ENCODE results near the gene GALNT9. TPM values are rescaled to one million over a fixed set of nuclear protein-coding genes. Genes with fewer than 3 reads are reported as not detected.
"Not testable (repeated sequence)": the region's sequence is repeated elsewhere in the genome, so short reads cannot be mapped to it uniquely, and the experiment has no call there.

Gene GALNT9
- total RNA-seq, 2 donors from 2014 or later = 0.14 to 1.0 TPM

GRCh38 chr12:132152411-132152821, 177.0 kb downstream of the GALNT9 start:
- Histone ChIP-seq H3K4me1 (replicated peaks) (no peaks in the 10 kb centered on the region), H3K9me3 (no peaks in the 10 kb centered on the region), H3K4me3 (no peak overlapping the region), H3K27ac (no peak overlapping the region), H3K27me3 (replicated peaks; ENCODE audit: insufficient read depth) (no peaks in the 10 kb centered on the region), H3K36me3 (no peaks in the 10 kb centered on the region)
- no peak for DNase-seq (ENCODE audit: low spot score)
- WGBS = 97% methylated on average over 9 of the region's 9 CpGs
- intact Hi-C loops (cut with DNase I) = loop anchor here (10.0 kb wide), 4 partner anchors 222 to 462 kb away; partner anchors contain the start of genes LRCOL1 and P2RX2
- no peak for TF ChIP-seq POLR2AphosphoS5 (IDR thresholded peaks at IDR 0.05)
- TF ChIP-seq CTCF (IDR thresholded peaks at IDR 0.05) = no peak
- TF ChIP-seq POLR2A (IDR thresholded peaks at IDR 0.05) = no peak

- no peaks in the 10 kb centered on the region for H3K4me1 ChIP-seq (replicated peaks)
- no peaks in the 10 kb centered on the region for H3K27me3 ChIP-seq (replicated peaks; ENCODE audit: insufficient read depth)
- no peak overlapping the region for H3K4me3 ChIP-seq
- no peaks in the 10 kb centered on the region for H3K9me3 ChIP-seq
- intact Hi-C loops (cut with DNase I) = loop anchor here (10.0 kb wide), 4 partner anchors 223 to 463 kb away; partner anchors contain the start of genes LRCOL1 and P2RX2
- DNase-seq (ENCODE audit: low spot score) = no peak
- no peak overlapping the region for H3K27ac ChIP-seq
- 95% methylated on average over 30 of the region's 32 CpGs for WGBS
- TF ChIP-seq POLR2AphosphoS5 (IDR thresholded peaks at IDR 0.05) = no peak
- no peaks in the 10 kb centered on the region for H3K36me3 ChIP-seq
Observed at GRCh38 chr12:132151766-132152410, 177.5 kb downstream of the GALNT9 start.

- 95% methylated on average over 26 of the region's 36 CpGs for WGBS
- Histone ChIP-seq H3K36me3 (no peaks in the 10 kb centered on the region), H3K9me3 (no peaks in the 10 kb centered on the region), H3K27me3 (replicated peaks; ENCODE audit: insufficient read depth) (no peaks in the 10 kb centered on the region), H3K4me1 (replicated peaks) (no peaks in the 10 kb centered on the region), H3K4me3 (no peak overlapping the region), H3K27ac (no peak overlapping the region)
- no peak for TF ChIP-seq CTCF (IDR thresholded peaks at IDR 0.05)
- intact Hi-C loops (cut with DNase I) = loop anchor here (10.0 kb wide), 4 partner anchors 224 to 464 kb away; partner anchors contain the start of genes LRCOL1 and P2RX2
- DNase-seq (ENCODE audit: low spot score) = no peak
Observed at GRCh38 chr12:132151145-132151765, 178.1 kb downstream of the GALNT9 start.

GRCh38 chr12:132150780-132151144, 178.6 kb downstream of the GALNT9 start:
- DNase-seq (ENCODE audit: low spot score) = no peak
- no peaks in the 10 kb centered on the region for H3K4me1 ChIP-seq (replicated peaks)
- no peak overlapping the region for H3K4me3 ChIP-seq
- no peak for TF ChIP-seq CTCF (IDR thresholded peaks at IDR 0.05)
- no peak for TF ChIP-seq POLR2A (IDR thresholded peaks at IDR 0.05)
- TF ChIP-seq POLR2AphosphoS5 (IDR thresholded peaks at IDR 0.05) = no peak
- no peaks in the 10 kb centered on the region for H3K9me3 ChIP-seq
- 92% methylated on average over 5 of the region's 6 CpGs for WGBS
- H3K27ac ChIP-seq = no peak overlapping the region
- intact Hi-C loops (cut with DNase I) = loop anchor here (10.0 kb wide), 4 partner anchors 224 to 464 kb away; partner anchors contain the start of genes LRCOL1 and P2RX2
- no peaks in the 10 kb centered on the region for H3K27me3 ChIP-seq (replicated peaks; ENCODE audit: insufficient read depth)
- no peaks in the 10 kb centered on the region for H3K36me3 ChIP-seq

GRCh38 chr12:132149526-132149925, 179.9 kb downstream of the GALNT9 start:
- H3K9me3 ChIP-seq; H3K27ac ChIP-seq; intact Hi-C loops (cut with DNase I); H3K36me3 ChIP-seq; DNase-seq (ENCODE audit: low spot score); H3K27me3 ChIP-seq (replicated peaks; ENCODE audit: insufficient read depth); H3K4me3 ChIP-seq; H3K4me1 ChIP-seq (replicated peaks): not testable (repeated sequence)
- WGBS = no CpG with 5 or more reads among the region's 32 CpGs

Data from prostate gland (tissue), 2 donors.